H1 (cell line): ENCODE data around the gene ZBED6. TPM values are rescaled to one million over a fixed set of nuclear protein-coding genes. Genes with fewer than 3 reads are reported as not detected.

ENCODE experiments used
- CTCF ChIA-PET: fragments of 300-600 bp; sonication (Branson Sonifier 250); formaldehyde crosslinking; loops from one replicate; lab custom pipeline; 2021; ENCODE audit not compliant: partially characterized antibody; lab: Charles Lee
- POLR2A ChIA-PET: fragments of 300-600 bp; sonication (Branson Sonifier 250); formaldehyde crosslinking; loops from one replicate; lab custom pipeline; 2021; ENCODE audit warnings: inconsistent platforms; ENCODE audit not compliant: partially characterized antibody; lab: Charles Lee
- DNase-seq, 2 experiments: peaks; one replicate each; pipeline versions ENCODE4 v3.0.0 to v3.0.0-alpha.2; 2010 to 2022; ENCODE audit warnings: low spot score in 2 of 2, low read depth in 1 of 2, mixed read lengths in 1 of 2
- FAIRE-seq: peaks from 2 replicates; lab custom pipeline; 2011; peaks lifted over from hg19 to GRCh38; lab: Jason Lieb, UNC
- H2AFZ ChIP-seq: 2 replicates; pipeline ENCODE4 v1.8.1; 2012; ENCODE audit warnings: low read length, inconsistent platforms
- H2AK5ac ChIP-seq: 2 replicates; pipeline ENCODE4 v1.6.1; 2013; ENCODE audit warnings: low read depth, low read length
- H2BK120ac ChIP-seq: replicated peaks from 2 replicates; pipeline ENCODE3; 2013; ENCODE audit warnings: low read depth, low read length, inconsistent platforms
- H2BK12ac ChIP-seq: 2 replicates; pipeline ENCODE4 v1.6.1; 2013; ENCODE audit warnings: low read depth, low read length
- H2BK15ac ChIP-seq: 2 replicates; pipeline ENCODE4 v1.6.1; 2013; ENCODE audit warnings: low read length
- H2BK20ac ChIP-seq: 2 replicates; pipeline ENCODE4 v1.6.1; 2013; ENCODE audit warnings: low read length
- H2BK5ac ChIP-seq: 2 replicates; pipeline ENCODE4 v1.6.1; 2013; ENCODE audit warnings: low read depth, low read length
- H3K14ac ChIP-seq: 2 replicates; pipeline ENCODE4 v1.6.1; 2013; ENCODE audit warnings: inconsistent platforms; ENCODE audit not compliant: insufficient read length
- H3K18ac ChIP-seq: 2 replicates; pipeline ENCODE4 v1.6.1; 2013; ENCODE audit warnings: low read length; ENCODE audit errors: extremely low read depth
- H3K23ac ChIP-seq: 2 replicates; pipeline ENCODE4 v1.6.1; 2013; ENCODE audit warnings: inconsistent platforms; ENCODE audit not compliant: insufficient read length
- H3K23me2 ChIP-seq: 2 replicates; pipeline ENCODE4 v1.6.1; 2013; ENCODE audit warnings: low read depth, low read length
- H3K27ac ChIP-seq: 2 replicates; pipeline ENCODE4 v1.6.1; 2011; ENCODE audit warnings: low read depth, low read length, inconsistent platforms
- H3K27me3 ChIP-seq, 4 experiments: replicated peaks in 1 of 4; 1 replicate in 1 of 4; 2 replicates in 3 of 4; pipeline versions ENCODE4 v1.6.1 to v1.8.1; 2011 to 2013; ENCODE audit warnings: low read length in 3 of 4, mild to moderate bottlenecking in 3 of 4, inconsistent platforms in 2 of 4, mixed read lengths in 2 of 4, moderate library complexity in 1 of 4; ENCODE audit not compliant: control insufficient read depth in 3 of 4, insufficient read depth in 3 of 4; ENCODE audit errors: extremely low read depth in 1 of 4
- H3K36me3 ChIP-seq, 4 experiments: 2 replicates each; pipeline versions ENCODE4 v1.6.1 to v1.8.1; 2011 to 2013; ENCODE audit warnings: mild to moderate bottlenecking in 4 of 4, low read length in 3 of 4, moderate library complexity in 2 of 4, control low read depth in 1 of 4, inconsistent platforms in 1 of 4; ENCODE audit not compliant: insufficient read depth in 4 of 4, control insufficient read depth in 2 of 4
- H3K4ac ChIP-seq: replicated peaks from 2 replicates; pipeline ENCODE3; 2013; ENCODE audit warnings: low read length, low read depth, mixed read lengths, inconsistent platforms; ENCODE audit not compliant: insufficient read length
- H3K4me1 ChIP-seq, 4 experiments: replicated peaks in 1 of 4; 1 replicate in 1 of 4; 2 replicates in 3 of 4; pipeline versions ENCODE4 v1.6.1 to v1.8.1; 2011 to 2013; ENCODE audit warnings: low read length in 3 of 4, inconsistent platforms in 2 of 4, mixed read lengths in 1 of 4; ENCODE audit not compliant: insufficient read depth in 4 of 4, control insufficient read depth in 3 of 4
- H3K4me2 ChIP-seq, 2 experiments: 2 replicates each; pipeline versions ENCODE4 v1.6.1 to v1.8.1; 2011 to 2013; ENCODE audit warnings: low read depth in 2 of 2, low read length in 2 of 2, control low read depth in 1 of 2, inconsistent platforms in 1 of 2, mild to moderate bottlenecking in 1 of 2; ENCODE audit not compliant: insufficient read depth in 1 of 2
- H3K4me3 ChIP-seq, 4 experiments: fragments of 200-600, 300-600 bp in 1 of 4; sonication (generic), shearing (Covaris generic), sonication (Bioruptor Twin) in 1 of 4; 2 replicates each; pipeline versions ENCODE4 v1.5.1 to v1.8.1; 2011 to 2016; ENCODE audit warnings: low read length in 4 of 4, low read depth in 3 of 4, control low read depth in 2 of 4, inconsistent platforms in 2 of 4, mild to moderate bottlenecking in 2 of 4, mixed read lengths in 1 of 4, moderate library complexity in 1 of 4; ENCODE audit not compliant: insufficient read depth in 2 of 4; ENCODE audit errors: extremely low read depth in 1 of 4
- H3K56ac ChIP-seq: replicated peaks from 2 replicates; pipeline ENCODE3; 2013; ENCODE audit warnings: low read depth, mild to moderate bottlenecking, mixed read lengths, low read length, inconsistent platforms; ENCODE audit not compliant: insufficient read length
- H3K79me1 ChIP-seq: 2 replicates; pipeline ENCODE4 v1.6.1; 2013; ENCODE audit warnings: low read depth, low read length, control low read depth
- H3K79me2 ChIP-seq, 2 experiments: 2 replicates each; pipeline versions ENCODE4 v1.6.1 to v1.8.1; 2012 to 2013; ENCODE audit warnings: low read length in 2 of 2, mild to moderate bottlenecking in 2 of 2, inconsistent platforms in 1 of 2; ENCODE audit not compliant: insufficient read depth in 2 of 2, control insufficient read depth in 1 of 2
- H3K9ac ChIP-seq, 4 experiments: replicated peaks in 1 of 4; 1 replicate in 1 of 4; 2 replicates in 3 of 4; pipeline versions ENCODE4 v1.6.1 to v1.8.1; 2011 to 2013; ENCODE audit warnings: low read depth in 3 of 4, low read length in 3 of 4, control low read depth in 2 of 4, mild to moderate bottlenecking in 2 of 4, moderate library complexity in 2 of 4, inconsistent platforms in 1 of 4; ENCODE audit errors: extremely low read depth in 1 of 4
- H3K9me3 ChIP-seq, 2 experiments: 2 replicates each; pipeline versions ENCODE4 v1.6.1 to v1.8.1; 2012 to 2013; ENCODE audit warnings: mild to moderate bottlenecking in 2 of 2, moderate library complexity in 2 of 2, control low read depth in 1 of 2, inconsistent platforms in 1 of 2, low read depth in 1 of 2, low read length in 1 of 2, mixed read lengths in 1 of 2; ENCODE audit not compliant: insufficient read depth in 2 of 2
- H4K20me1 ChIP-seq, 2 experiments: replicated peaks in 1 of 2; 2 replicates each; pipeline versions ENCODE3 to v1.8.1; 2011 to 2013; ENCODE audit warnings: inconsistent platforms in 2 of 2, low read length in 2 of 2, mild to moderate bottlenecking in 1 of 2; ENCODE audit not compliant: insufficient read depth in 2 of 2, control insufficient read depth in 1 of 2
- H4K5ac ChIP-seq: 2 replicates; pipeline ENCODE4 v1.6.1; 2013; ENCODE audit warnings: low read length, low read depth, mixed read lengths, inconsistent platforms; ENCODE audit not compliant: insufficient read length
- H4K8ac ChIP-seq: 2 replicates; pipeline ENCODE4 v1.8.0; 2013; ENCODE audit warnings: mild to moderate bottlenecking, moderate library complexity, low read length, inconsistent platforms; ENCODE audit not compliant: insufficient read depth; ENCODE audit errors: extremely low read depth
- H4K91ac ChIP-seq: replicated peaks from 2 replicates; pipeline ENCODE3; 2013; ENCODE audit warnings: low read length, mixed read lengths, inconsistent platforms; ENCODE audit not compliant: insufficient read length
- BRCA1 ChIP-seq: IDR thresholded peaks from 2 replicates; pipeline ENCODE4 v1.6.1; 2012; ENCODE audit warnings: low read depth, low read length, improper control_type of control experiment
- NRF1 ChIP-seq: IDR thresholded peaks from 2 replicates; pipeline ENCODE4 v1.6.1; 2011; ENCODE audit warnings: mild to moderate bottlenecking, low read depth, low read length, improper control_type of control experiment
- PHF8 ChIP-seq: fragments of 200-600 bp; sonication (generic); conservative IDR thresholded peaks from 2 replicates; pipeline ENCODE4 v1.7.1; 2012; ENCODE audit warnings: low read depth, mild to moderate bottlenecking, inconsistent platforms, low read length, moderate library complexity
- POU5F1 ChIP-seq: IDR thresholded peaks from 2 replicates; pipeline ENCODE4 v1.6.1; 2011; ENCODE audit warnings: low read depth, mild to moderate bottlenecking, low read length, moderate library complexity
- RAD21 ChIP-seq, 2 experiments: IDR thresholded peaks in 1 of 2; conservative IDR thresholded peaks in 1 of 2; 2 replicates each; pipeline ENCODE4 v1.6.1; 2011; ENCODE audit warnings: low read depth in 2 of 2, low read length in 2 of 2, improper control_type of control experiment in 1 of 2, inconsistent platforms in 1 of 2, mild to moderate bottlenecking in 1 of 2, moderate library complexity in 1 of 2
- RBBP5 ChIP-seq: IDR thresholded peaks from 2 replicates; pipeline ENCODE4 v1.7.1; 2012; ENCODE audit warnings: low read depth, mild to moderate bottlenecking, inconsistent platforms, low read length, moderate library complexity, borderline replicate concordance
- RFX5 ChIP-seq: IDR thresholded peaks from 2 replicates; pipeline ENCODE4 v1.6.1; 2011; ENCODE audit warnings: low read depth, low read length, improper control_type of control experiment, borderline replicate concordance
- SIX5 ChIP-seq: IDR thresholded peaks from 2 replicates; pipeline ENCODE4 v1.6.1; 2011; ENCODE audit warnings: mild to moderate bottlenecking, low read depth, low read length
- SP1 ChIP-seq: IDR thresholded peaks from 2 replicates; pipeline ENCODE4 v1.6.1; 2011; ENCODE audit warnings: low read depth, low read length
- SP4 ChIP-seq: IDR thresholded peaks from 2 replicates; pipeline ENCODE4 v1.6.1; 2012; ENCODE audit warnings: low read length, inconsistent platforms
- TAF1 ChIP-seq: IDR thresholded peaks from 2 replicates; pipeline ENCODE4 v1.6.1; 2011; ENCODE audit warnings: mild to moderate bottlenecking, low read depth, low read length
- TCF12 ChIP-seq: IDR thresholded peaks from 2 replicates; pipeline ENCODE4 v1.6.1; 2011; ENCODE audit warnings: low read depth, mild to moderate bottlenecking, low read length
- WGBS, 2 experiments: shearing (Covaris generic) in 1 of 2; methylation state at CpG; one replicate each; pipeline versions ENCODE4 v1.1.6 to v1.1.7; 2013 to 2015; ENCODE audit warnings: low lambda C conversion rate in 2 of 2, mixed read lengths in 2 of 2, inconsistent platforms in 1 of 2, low coverage in 1 of 2, missing lambda C conversion rate in 1 of 2; ENCODE audit not compliant: insufficient replicate concordance in 2 of 2, insufficient coverage in 1 of 2, insufficient read length in 1 of 2; ENCODE audit errors: extremely low coverage in 1 of 2, missing lambda C conversion rate in 1 of 2; 5-methylcytosine and 5-hydroxymethylcytosine counted together
- polyA plus RNA-seq, 7 experiments: library from polyadenylated mRNA; depleted of rRNA in 3 of 7; stranded (reverse) in 5 of 7; unstranded in 2 of 7; fragments of >200 nt in 5 of 7; fragments of 200-250 nt in 2 of 7; gene quantifications; 1 replicate in 5 of 7; 2 replicates in 1 of 7; 4 replicates in 1 of 7; pipeline versions ENCODE4 v1.2.1 to v1.2.3, GENCODE V29; 2011 to 2013; ENCODE audit warnings: missing spikeins in 2 of 7, mixed read lengths in 2 of 7
- total RNA-seq: library from RNA; stranded (reverse); fragmentation: NEBNext Ultra II Directional; extraction: Animal tissue kit (Norgen Biotek cat#: 25700); gene quantifications from 2 replicates; pipeline ENCODE4 v1.2.1, GENCODE V29; 2021
- TF ChIP-seq, protein P1 (sequence below): IDR thresholded peaks from 2 replicates; pipeline ENCODE4 v1.6.1; 2011; ENCODE audit warnings: low read depth, mild to moderate bottlenecking, low read length; ENCODE audit not compliant: insufficient read depth

ZBED6 gene
- total and polyA plus RNA-seq, 2 of the 8 experiments (the other 6 are each of a cell fraction or from before 2014, with no cell fraction given), result 1.4 to 25.9 TPM

DNA sequence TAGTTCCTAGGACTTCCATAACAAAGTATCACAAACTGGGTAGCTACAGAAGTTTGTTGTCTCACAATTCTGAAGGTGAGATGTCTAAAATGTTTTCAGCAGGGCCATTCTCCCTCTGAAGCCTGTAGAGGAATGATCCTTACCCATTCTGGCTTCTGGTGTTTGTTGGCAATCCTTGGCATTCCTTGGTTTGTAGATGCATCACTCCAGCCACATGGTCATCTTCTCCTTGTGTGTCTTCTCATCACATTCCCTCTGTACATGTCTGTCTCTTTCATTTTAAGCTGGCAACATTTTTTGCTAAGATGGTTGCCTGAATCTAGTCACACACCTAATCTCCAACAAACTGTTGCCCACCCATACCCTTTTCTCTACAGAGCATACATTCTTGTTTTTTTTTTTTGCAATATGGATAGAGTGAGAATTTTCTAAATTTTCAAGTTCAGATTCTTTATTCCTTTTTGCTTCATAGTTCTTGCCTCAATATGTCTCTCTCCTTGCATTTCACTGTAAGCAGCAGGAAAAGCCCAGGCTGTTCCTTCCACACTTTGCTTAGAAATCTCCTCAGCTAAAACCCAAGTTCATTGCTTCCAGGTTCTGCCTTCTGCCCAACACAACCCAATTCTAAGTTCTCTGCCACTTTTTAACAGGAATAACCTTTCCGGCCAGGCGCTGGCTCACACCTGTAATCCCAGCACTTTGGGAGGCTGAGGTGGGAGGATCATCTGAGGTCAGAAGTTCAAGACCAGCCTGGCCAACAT is 18.3 kb downstream of the ZBED6 start:
- H3K36me3 ChIP-seq, result peaks cover 5 to 35% (median 11%) of the 10 kb centered on the region in 4 experiments; a peak in 7 of 8 replicates
- no peak overlapping the region for H2BK5ac ChIP-seq
- peaks cover 0 to 24% of the 10 kb centered on the region in 2 experiments; a peak in 1 of 4 replicates for H3K79me2 ChIP-seq
- H4K8ac ChIP-seq, result no peak overlapping the region
- peaks cover 2% of the 10 kb centered on the region in 2 experiments for H4K20me1 ChIP-seq
- H3K4me3 ChIP-seq, result no peak overlapping the region
- no peak overlapping the region for H2BK12ac ChIP-seq
- H3K23ac ChIP-seq, result no peak overlapping the region
- H3K4me1 ChIP-seq, result no peaks in the 10 kb centered on the region
- no peak overlapping the region for H3K56ac ChIP-seq
- no peak overlapping the region for H2BK20ac ChIP-seq
- H4K91ac ChIP-seq, result no peak overlapping the region
- H3K9ac ChIP-seq, result no peak overlapping the region
- H3K79me1 ChIP-seq, result no peaks in the 10 kb centered on the region; the same call in 1 of the 2 replicates
- no peak overlapping the region for H3K18ac ChIP-seq
- no peak overlapping the region for H2AFZ ChIP-seq
- H3K27ac ChIP-seq, result no peak overlapping the region
- no peak overlapping the region for H2BK15ac ChIP-seq
- WGBS, 2 experiments, result 100% methylated on average over 2 of the region's 2 CpGs; no CpG with 5 or more reads in 1 of the 2 experiments
- H2BK120ac ChIP-seq, result no peak overlapping the region
- no peak overlapping the region for H4K5ac ChIP-seq
- no peak overlapping the region for H2AK5ac ChIP-seq
- no peak for FAIRE-seq
- no peaks in the 10 kb centered on the region for H3K23me2 ChIP-seq
- H3K14ac ChIP-seq, result no peak overlapping the region
- ChIA-PET CTCF (no interaction called here), POLR2A (interaction anchor here (0.6 to 1.3 kb wide), 3 partner anchors 10 to 30 kb away, joined by 3 to 4 read pairs (median 3); no protein-coding TSS in a partner anchor)
- H3K9me3 ChIP-seq, result no peaks in the 10 kb centered on the region
- no peak overlapping the region for H3K4me2 ChIP-seq
- no peaks in the 10 kb centered on the region for H3K27me3 ChIP-seq
- no peak overlapping the region for H3K4ac ChIP-seq
- no peak for DNase-seq
- TF ChIP-seq RBBP5 (no peak), RFX5 (no peak), SP1 (no peak), POU5F1 (no peak), SIX5 (no peak), PHF8 (no peak), NRF1 (no peak), SP4 (no peak), TAF1 (no peak), RAD21 (IDR thresholded peaks at IDR 0.05 in 1 of 2, conservative IDR thresholded peaks at IDR 0.05 in 1 of 2; ENCODE audit: low read depth in 2 of 2, low read length in 2 of 2) (no peak), TCF12 (no peak), BRCA1 (no peak)
- TF ChIP-seq, protein P1, sequence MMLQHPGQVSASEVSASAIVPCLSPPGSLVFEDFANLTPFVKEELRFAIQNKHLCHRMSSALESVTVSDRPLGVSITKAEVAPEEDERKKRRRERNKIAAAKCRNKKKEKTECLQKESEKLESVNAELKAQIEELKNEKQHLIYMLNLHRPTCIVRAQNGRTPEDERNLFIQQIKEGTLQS, result no peak
